ENCODE results near the gene CLCN6.

The CLCN6 gene

GRCh38 chr1:11879311-11880180 is 73.6 kb downstream of the CLCN6 start:
- DNase-seq (ENCODE audit: low read depth) = no peak

- DNase-seq (ENCODE audit: low read depth) = no peak
Measured at GRCh38 chr1:11880181-11880575, 74.2 kb downstream of the CLCN6 start.

GRCh38 chr1:11880911-11881748 is 75.1 kb downstream of the CLCN6 start:
- DNase-seq (ENCODE audit: low read depth) = no peak

- DNase-seq (ENCODE audit: low read depth) = no peak
Measured at GRCh38 chr1:11881749-11882441, 75.9 kb downstream of the CLCN6 start.

GRCh38 chr1:11882814-11883538 is 77.0 kb downstream of the CLCN6 start:
- DNase-seq (ENCODE audit: low read depth) = no peak

GRCh38 chr1:11885916-11886315 is 79.9 kb downstream of the CLCN6 start:
- DNase-seq (ENCODE audit: low read depth) = no peak

GRCh38 chr1:11886986-11887665 is 81.1 kb downstream of the CLCN6 start:
- no peak for DNase-seq (ENCODE audit: low read depth)

- no peak for DNase-seq (ENCODE audit: low read depth)
Measured at GRCh38 chr1:11887666-11888007, 81.6 kb downstream of the CLCN6 start.

GRCh38 chr1:11888206-11888876 is 82.3 kb downstream of the CLCN6 start:
- DNase-seq (ENCODE audit: low read depth) = no peak

- DNase-seq (ENCODE audit: low read depth) = no peak
Measured at GRCh38 chr1:11888877-11889208, 82.9 kb downstream of the CLCN6 start.

- no peak for DNase-seq (ENCODE audit: low read depth)
Measured at GRCh38 chr1:11891433-11892186, 85.6 kb downstream of the CLCN6 start.
